ENCODE measurements around the gene HOXA7. TPM values are rescaled to one million over a fixed set of nuclear protein-coding genes. Genes with fewer than 3 reads are reported as not detected.

HOXA7 gene
- total RNA-seq, 2 donors from 2014 or later, result not detected

- no peak for DNase-seq
Measured at GRCh38 chr7:27152816-27153442, 3.5 kb downstream of the HOXA7 start.

GRCh38 chr7:27151931-27152815 is 4.3 kb downstream of the HOXA7 start, which contains the start of gene HOXA3:
TSS of gene HOXA3 (minus strand) at chr7:27152583. CDS start at chr7:27110640, 41,943 bp downstream.
- no peak for ATAC-seq (replicated peaks in 1 of 2)
- Mint-ChIP-seq H3K4me3 (peak within 1 kb of the TSS; percentile 85 to 89), H3K27me3 (ENCODE audit: low read depth) (peaks cover 91% of the 10 kb centered on the region), H3K36me3 (ENCODE audit: insufficient read depth in 2 of 2) (peaks cover 1 to 2% of the 10 kb centered on the region in 2 donors), H3K9me3 (no peaks in the 10 kb centered on the region), H3K27ac (no peak within 1 kb of the TSS), H3K4me1 (ENCODE audit: low read depth) (peaks cover 54% of the 10 kb centered on the region)
- DNase-seq, result no peak

More at GRCh38 chr7:27152816-27153442, 3.5 kb downstream of the HOXA7 start:
- peaks cover 94% of the 10 kb centered on the region for H3K27me3 Mint-ChIP-seq (ENCODE audit: low read depth)
- no peak for ATAC-seq (replicated peaks in 1 of 2)
- no peaks in the 10 kb centered on the region for H3K9me3 Mint-ChIP-seq
- no peak overlapping the region for H3K27ac Mint-ChIP-seq
- H3K36me3 Mint-ChIP-seq (ENCODE audit: insufficient read depth in 2 of 2), result peaks cover 1 to 2% of the 10 kb centered on the region in 2 donors
- H3K4me3 Mint-ChIP-seq, result peak overlapping the region in 1 of 2 donors; percentile 85
- peaks cover 56% of the 10 kb centered on the region for H3K4me1 Mint-ChIP-seq (ENCODE audit: low read depth)

GRCh38 chr7:27151341-27151930 is 5.0 kb downstream of the HOXA7 start:
- peak overlapping the region; percentile 85 to 89 for H3K4me3 Mint-ChIP-seq
- no peaks in the 10 kb centered on the region for H3K9me3 Mint-ChIP-seq
- H3K27ac Mint-ChIP-seq, result no peak overlapping the region
- H3K4me1 Mint-ChIP-seq (ENCODE audit: low read depth), result peaks cover 53% of the 10 kb centered on the region
- peak in 1 of 2 donors; percentile 25 for DNase-seq
- H3K36me3 Mint-ChIP-seq (ENCODE audit: insufficient read depth in 2 of 2), result peaks cover 1 to 2% of the 10 kb centered on the region in 2 donors
- peaks cover 91% of the 10 kb centered on the region for H3K27me3 Mint-ChIP-seq (ENCODE audit: low read depth)
- ATAC-seq (replicated peaks in 1 of 2), result no peak

- DNase-seq (peak; percentile 76 to 78), ATAC-seq (replicated peaks in 1 of 2) (peak; percentile 83 to 87)
- Mint-ChIP-seq H3K27ac (no peak overlapping the region), H3K4me3 (peak overlapping the region; percentile 85 to 89), H3K36me3 (ENCODE audit: insufficient read depth in 2 of 2) (peaks cover 1 to 2% of the 10 kb centered on the region in 2 donors), H3K27me3 (ENCODE audit: low read depth) (peaks cover 91% of the 10 kb centered on the region), H3K9me3 (no peaks in the 10 kb centered on the region), H3K4me1 (ENCODE audit: low read depth) (peaks cover 49% of the 10 kb centered on the region)
Measured at GRCh38 chr7:27150568-27151340, 5.7 kb downstream of the HOXA7 start.

- Mint-ChIP-seq H3K4me1 (ENCODE audit: low read depth) (peaks cover 41% of the 10 kb centered on the region), H3K36me3 (ENCODE audit: insufficient read depth in 2 of 2) (peaks cover 0 to 1% of the 10 kb centered on the region in 2 donors), H3K27me3 (ENCODE audit: low read depth) (peaks cover 91% of the 10 kb centered on the region), H3K4me3 (peak overlapping the region; percentile 85 to 89), H3K27ac (no peak overlapping the region), H3K9me3 (no peaks in the 10 kb centered on the region)
- DNase-seq (no peak), ATAC-seq (replicated peaks in 1 of 2) (peak; percentile 18 to 30)
Measured at GRCh38 chr7:27149842-27150567, 6.5 kb downstream of the HOXA7 start.

GRCh38 chr7:27148756-27149641 is 7.5 kb downstream of the HOXA7 start:
- Mint-ChIP-seq H3K4me3 (no peak overlapping the region), H3K36me3 (ENCODE audit: insufficient read depth in 2 of 2) (no peaks in the 10 kb centered on the region), H3K27ac (no peak overlapping the region), H3K4me1 (ENCODE audit: low read depth) (peaks cover 31% of the 10 kb centered on the region), H3K9me3 (no peaks in the 10 kb centered on the region), H3K27me3 (ENCODE audit: low read depth) (peaks cover 82% of the 10 kb centered on the region)
- DNase-seq (no peak), ATAC-seq (replicated peaks in 1 of 2) (no peak)

- Mint-ChIP-seq H3K4me3 (peak overlapping the region; percentile 66 to 84), H3K4me1 (ENCODE audit: low read depth) (peaks cover 30% of the 10 kb centered on the region), H3K36me3 (ENCODE audit: insufficient read depth in 2 of 2) (no peaks in the 10 kb centered on the region), H3K9me3 (no peaks in the 10 kb centered on the region), H3K27ac (no peak overlapping the region), H3K27me3 (ENCODE audit: low read depth) (peaks cover 74% of the 10 kb centered on the region)
- DNase-seq (no peak), ATAC-seq (replicated peaks in 1 of 2) (no peak)
Measured at GRCh38 chr7:27148031-27148755, 8.3 kb downstream of the HOXA7 start.

GRCh38 chr7:27147199-27148030 is 9.1 kb downstream of the HOXA7 start, which contains the start of gene HOXA6:
TSS of gene HOXA6 (minus strand) at chr7:27147774. CDS start at chr7:27147749, 25 bp downstream.
- Mint-ChIP-seq H3K4me3 (peak within 1 kb of the TSS; percentile 66 to 84), H3K36me3 (ENCODE audit: insufficient read depth in 2 of 2) (no peaks in the 10 kb centered on the region), H3K9me3 (no peaks in the 10 kb centered on the region), H3K4me1 (ENCODE audit: low read depth) (peaks cover 30% of the 10 kb centered on the region), H3K27ac (no peak within 1 kb of the TSS), H3K27me3 (ENCODE audit: low read depth) (peaks cover 74% of the 10 kb centered on the region)
- no peak for ATAC-seq (replicated peaks in 1 of 2)
- no peak for DNase-seq

- Mint-ChIP-seq H3K4me1 (ENCODE audit: low read depth) (peaks cover 23% of the 10 kb centered on the region), H3K4me3 (no peak overlapping the region), H3K36me3 (ENCODE audit: insufficient read depth in 2 of 2) (no peaks in the 10 kb centered on the region), H3K27ac (no peak overlapping the region), H3K9me3 (no peaks in the 10 kb centered on the region), H3K27me3 (ENCODE audit: low read depth) (peaks cover 74% of the 10 kb centered on the region)
- DNase-seq (no peak), ATAC-seq (replicated peaks in 1 of 2) (no peak)
Measured at GRCh38 chr7:27146491-27147198, 9.8 kb downstream of the HOXA7 start.

GRCh38 chr7:27145914-27146412 is 10.5 kb downstream of the HOXA7 start:
- no peak for ATAC-seq (replicated peaks in 1 of 2)
- no peaks in the 10 kb centered on the region for H3K9me3 Mint-ChIP-seq
- peaks cover 16% of the 10 kb centered on the region for H3K4me1 Mint-ChIP-seq (ENCODE audit: low read depth)
- no peak overlapping the region for H3K4me3 Mint-ChIP-seq
- H3K36me3 Mint-ChIP-seq (ENCODE audit: insufficient read depth in 2 of 2), result no peaks in the 10 kb centered on the region
- DNase-seq, result no peak
- no peak overlapping the region for H3K27ac Mint-ChIP-seq
- H3K27me3 Mint-ChIP-seq (ENCODE audit: low read depth), result peaks cover 71% of the 10 kb centered on the region
